Panc1 (cell line): ENCODE results near the gene DCD. TPM values are rescaled to one million over a fixed set of nuclear protein-coding genes. Genes with fewer than 3 reads are reported as not detected.

Experiments
- ATAC-seq: fragments of 200-7000 bp; cut with Tn5 transposase; 2 replicates; pipeline ENCODE4 v1.9.1; 2020; ENCODE audit warnings: mild to moderate bottlenecking, moderate library complexity
- BruUV-seq: library from RNA; stranded (reverse); fragments of 400-500 nt; replicated peaks from 2 replicates; lab custom pipeline; 2021; lab: Mats Ljungman, UMichigan
- CTCF ChIA-PET: fragments of 300-600 bp; sonication (Branson Sonifier 250); formaldehyde crosslinking; loops from one replicate; lab custom pipeline; 2022; ENCODE audit warnings: antibody characterized with exemption; lab: Charles Lee
- POLR2A ChIA-PET: fragments of 300-600 bp; sonication (Branson Sonifier 250); formaldehyde crosslinking; loops from one replicate; lab custom pipeline; 2022; ENCODE audit warnings: antibody characterized with exemption; lab: Charles Lee
- DNase-seq: peaks from one replicate; pipeline ENCODE4 v3.0.0-alpha.2; 2010; ENCODE audit warnings: low read depth, low spot score
- H3K27ac ChIP-seq: 2 replicates; pipeline ENCODE4 v1.5.1; 2011; ENCODE audit warnings: mild to moderate bottlenecking, low read length, inconsistent platforms
- H3K27me3 ChIP-seq: fragments of 200-500 bp; sonication (Bioruptor generic); 2 replicates; pipeline ENCODE4 v1.6.0; 2014; ENCODE audit warnings: low read length, inconsistent platforms; ENCODE audit not compliant: control insufficient read depth, insufficient read depth
- H3K36me3 ChIP-seq: fragments of 200-500 bp; sonication (Bioruptor generic); 2 replicates; pipeline ENCODE4 v1.5.1; 2014; ENCODE audit warnings: inconsistent platforms, mild to moderate bottlenecking, low read length, moderate library complexity; ENCODE audit not compliant: control insufficient read depth, insufficient read depth
- H3K4me1 ChIP-seq: 2 replicates; pipeline ENCODE4 v1.5.1; 2011; ENCODE audit warnings: inconsistent platforms, mild to moderate bottlenecking, low read length, moderate library complexity; ENCODE audit not compliant: control insufficient read depth, insufficient read depth
- H3K4me3 ChIP-seq, 2 experiments: 2 replicates each; pipeline ENCODE4 v1.5.1; 2011 to 2012; ENCODE audit warnings: low read depth in 2 of 2, low read length in 2 of 2, mild to moderate bottlenecking in 2 of 2, inconsistent platforms in 1 of 2, moderate library complexity in 1 of 2
- H3K9me3 ChIP-seq: fragments of 200-500 bp; sonication (Bioruptor generic); 2 replicates; pipeline ENCODE4 v1.5.1; 2014; ENCODE audit warnings: low read depth, mild to moderate bottlenecking, inconsistent platforms, low read length, moderate library complexity; ENCODE audit not compliant: control insufficient read depth, insufficient read depth
- POLR2AphosphoS5 ChIP-seq: IDR thresholded peaks from 2 replicates; pipeline ENCODE4 v1.6.1; 2012; ENCODE audit warnings: mild to moderate bottlenecking, low read depth, low read length, moderate library complexity
- REST ChIP-seq, 2 experiments: IDR thresholded peaks; 2 replicates each; pipeline ENCODE4 v1.6.1; 2011 to 2012; ENCODE audit warnings: low read depth in 2 of 2, control low read depth in 1 of 2, low read length in 1 of 2, mild to moderate bottlenecking in 1 of 2, moderate library complexity in 1 of 2; ENCODE audit not compliant: insufficient read depth in 1 of 2
- SIN3A ChIP-seq: IDR thresholded peaks from 2 replicates; pipeline ENCODE4 v1.6.1; 2012; ENCODE audit warnings: low read depth, mild to moderate bottlenecking, low read length, moderate library complexity, borderline replicate concordance; ENCODE audit not compliant: insufficient read depth
- TCF7L2 ChIP-seq: IDR thresholded peaks from 2 replicates; pipeline ENCODE4 v1.6.1; 2011; ENCODE audit warnings: mild to moderate bottlenecking, low read depth, low read length, inconsistent platforms
- in situ Hi-C: cut with HindIII; loops from 2 replicates; pipeline ENCODE4 v1.10.0; 2016; ENCODE audit warnings: low sequenced_read_pairs, low pct_unique_long_range_greater_than_20kb
- intact Hi-C: fragments of 100-400 bp; cut with micrococcal nuclease; formaldehyde crosslinking; loops from one replicate; pipeline ENCODE4 v1.10.0; 2022; ENCODE audit not compliant: unreplicated experiment
- total RNA-seq: library from RNA; stranded (reverse); gene quantifications from one replicate; pipeline ENCODE4 v1.2.1, GENCODE V29; 2021; ENCODE audit not compliant: unreplicated experiment
- TF ChIP-seq, protein P1 (sequence below): fragments of 450-650 bp; IDR thresholded peaks from 2 replicates; pipeline ENCODE4 v1.5.1; 2017; ENCODE audit warnings: mild to moderate bottlenecking

The DCD gene
- total RNA-seq, 1 experiment from 2014 or later = not detected

DNA sequence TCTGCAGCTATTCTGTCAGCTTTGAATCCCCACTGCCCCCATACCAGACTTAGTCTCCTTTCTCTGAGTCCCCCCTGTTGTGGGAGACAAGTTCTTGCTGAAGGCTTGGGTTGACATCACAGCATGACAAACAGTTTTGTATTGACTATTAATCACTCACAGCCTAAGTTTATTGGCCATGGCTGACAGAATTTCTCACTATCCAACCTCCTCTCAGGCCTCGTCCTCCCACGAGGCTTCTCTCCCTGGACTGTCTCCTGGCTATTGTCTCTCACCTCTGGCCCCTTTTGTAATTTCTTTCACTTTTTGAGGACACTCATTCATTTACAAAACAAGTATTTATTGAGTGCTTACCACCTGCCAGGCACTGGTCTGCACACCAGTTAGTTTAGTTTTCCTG, 35.2 kb upstream of the DCD start:
- Histone ChIP-seq H3K36me3 (no peaks in the 10 kb centered on the region), H3K27me3 (peaks cover 23% of the 10 kb centered on the region; the same call in 1 of the 2 replicates), H3K4me3 (no peak overlapping the region), H3K9me3 (no peaks in the 10 kb centered on the region), H3K27ac (no peak overlapping the region), H3K4me1 (no peaks in the 10 kb centered on the region)
- TF ChIP-seq TCF7L2 = no peak
- TF ChIP-seq SIN3A = no peak
- no peak for TF ChIP-seq POLR2AphosphoS5
- TF ChIP-seq, protein P1, sequence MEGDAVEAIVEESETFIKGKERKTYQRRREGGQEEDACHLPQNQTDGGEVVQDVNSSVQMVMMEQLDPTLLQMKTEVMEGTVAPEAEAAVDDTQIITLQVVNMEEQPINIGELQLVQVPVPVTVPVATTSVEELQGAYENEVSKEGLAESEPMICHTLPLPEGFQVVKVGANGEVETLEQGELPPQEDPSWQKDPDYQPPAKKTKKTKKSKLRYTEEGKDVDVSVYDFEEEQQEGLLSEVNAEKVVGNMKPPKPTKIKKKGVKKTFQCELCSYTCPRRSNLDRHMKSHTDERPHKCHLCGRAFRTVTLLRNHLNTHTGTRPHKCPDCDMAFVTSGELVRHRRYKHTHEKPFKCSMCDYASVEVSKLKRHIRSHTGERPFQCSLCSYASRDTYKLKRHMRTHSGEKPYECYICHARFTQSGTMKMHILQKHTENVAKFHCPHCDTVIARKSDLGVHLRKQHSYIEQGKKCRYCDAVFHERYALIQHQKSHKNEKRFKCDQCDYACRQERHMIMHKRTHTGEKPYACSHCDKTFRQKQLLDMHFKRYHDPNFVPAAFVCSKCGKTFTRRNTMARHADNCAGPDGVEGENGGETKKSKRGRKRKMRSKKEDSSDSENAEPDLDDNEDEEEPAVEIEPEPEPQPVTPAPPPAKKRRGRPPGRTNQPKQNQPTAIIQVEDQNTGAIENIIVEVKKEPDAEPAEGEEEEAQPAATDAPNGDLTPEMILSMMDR = no peak
- no peak for TF ChIP-seq REST (IDR thresholded peaks at IDR 0.05; ENCODE audit: insufficient read depth in 1 of 2, low read depth in 2 of 2, low read length in 1 of 2)
- intact Hi-C loops = no loop called here
- BruUV-seq = no TSS peak
- ChIA-PET POLR2A (no interaction called here), CTCF (no interaction called here)
- DNase-seq (no peak), ATAC-seq (no peak)
- in situ Hi-C loops = no loop called here

- TF ChIP-seq SIN3A (no peak), REST (IDR thresholded peaks at IDR 0.05; ENCODE audit: insufficient read depth in 1 of 2, low read depth in 2 of 2, low read length in 1 of 2) (no peak), POLR2AphosphoS5 (no peak), TCF7L2 (no peak)
- TF ChIP-seq, protein P1 = no peak
- no peak for DNase-seq
- H3K27me3 ChIP-seq = peaks cover 26% of the 10 kb centered on the region; the same call in 1 of the 2 replicates
- ChIA-PET CTCF (no interaction called here), POLR2A (no interaction called here)
- H3K36me3 ChIP-seq = no peaks in the 10 kb centered on the region
- no peak overlapping the region for H3K4me3 ChIP-seq
- intact Hi-C loops = no loop called here
- no peak for ATAC-seq
- no peaks in the 10 kb centered on the region for H3K4me1 ChIP-seq
- H3K9me3 ChIP-seq = no peaks in the 10 kb centered on the region
- BruUV-seq = no TSS peak
- no peak overlapping the region for H3K27ac ChIP-seq
- in situ Hi-C loops = no loop called here
Measured at GRCh38 chr12:54682674-54683073, 34.5 kb upstream of the DCD start.
